SK-N-SH (cell line): Measurements from ENCODE around the gene TICRR. TPM values are rescaled to one million over a fixed set of nuclear protein-coding genes. Genes with fewer than 3 reads are reported as not detected.

Experiments
- CTCF ChIA-PET: fragments of 300-600, 350-600 bp; formaldehyde crosslinking; extraction: SDS; loops from one replicate; lab custom pipeline; 2021; lab: Yijun Ruan, JAX
- POLR2A ChIA-PET: fragments of 350-600 bp; sonication (Branson Sonifier 250); formaldehyde crosslinking; extraction: SDS; loops from one replicate; lab custom pipeline; 2020; ENCODE audit warnings: antibody characterized with exemption, inconsistent platforms; lab: Yijun Ruan, JAX
- DNase-seq: peaks from one replicate; pipeline ENCODE4 v3.0.0; 2012
- H2AFZ ChIP-seq: fragments of 200-600 bp; sonication (generic); 2 replicates; pipeline ENCODE4 v1.8.1; 2016; ENCODE audit warnings: antibody characterized with exemption, mild to moderate bottlenecking, low read depth
- H3F3A ChIP-seq: fragments of 200-600 bp; sonication (generic); replicated peaks from 2 replicates; pipeline ENCODE3; 2016; ENCODE audit warnings: antibody characterized with exemption, mild to moderate bottlenecking; ENCODE audit not compliant: insufficient read depth
- H3K27ac ChIP-seq, 2 experiments: fragments of 200-500 bp in 1 of 2; fragments of 200-600 bp in 1 of 2; sonication (Bioruptor generic) in 1 of 2; sonication (generic), shearing (Covaris generic) in 1 of 2; 2 replicates each; pipeline versions ENCODE4 v1.5.1 to v1.6.1; 2014 to 2016; ENCODE audit warnings: low read depth in 2 of 2, inconsistent platforms in 1 of 2, low read length in 1 of 2, mild to moderate bottlenecking in 1 of 2, mixed read lengths in 1 of 2
- H3K27me3 ChIP-seq: fragments of 200-600 bp; sonication (generic), shearing (Covaris generic); 2 replicates; pipeline ENCODE4 v1.6.1; 2016; ENCODE audit warnings: mixed run types; ENCODE audit not compliant: insufficient read depth
- H3K36me3 ChIP-seq, 2 experiments: fragments of 200-500 bp in 1 of 2; fragments of 200-600 bp in 1 of 2; sonication (Bioruptor generic) in 1 of 2; sonication (generic) in 1 of 2; replicated peaks in 1 of 2; 2 replicates each; pipeline versions ENCODE3 to v1.5.1; 2014 to 2016; ENCODE audit warnings: low read length in 1 of 2, mild to moderate bottlenecking in 1 of 2; ENCODE audit not compliant: insufficient read depth in 2 of 2, control insufficient read depth in 1 of 2
- H3K4me1 ChIP-seq, 2 experiments: fragments of 200-500 bp in 1 of 2; fragments of 200-600 bp in 1 of 2; sonication (Bioruptor generic) in 1 of 2; sonication (generic), shearing (Covaris generic) in 1 of 2; 2 replicates each; pipeline versions ENCODE4 v1.5.1 to v1.6.1; 2014 to 2016; ENCODE audit warnings: low read depth in 1 of 2, low read length in 1 of 2, mixed run types in 1 of 2; ENCODE audit not compliant: insufficient read depth in 2 of 2, control insufficient read depth in 1 of 2
- H3K4me2 ChIP-seq: fragments of 200-600 bp; sonication (generic), shearing (Covaris generic); 2 replicates; pipeline ENCODE4 v1.6.1; 2017; ENCODE audit warnings: mixed run types
- H3K4me3 ChIP-seq, 2 experiments: fragments of 200-500 bp in 1 of 2; fragments of 200-600 bp in 1 of 2; sonication (Bioruptor generic) in 1 of 2; sonication (generic), shearing (Covaris generic) in 1 of 2; 2 replicates each; pipeline versions ENCODE4 v1.5.1 to v1.8.1; 2014 to 2016; ENCODE audit warnings: low read depth in 2 of 2, inconsistent platforms in 1 of 2, low read length in 1 of 2, mild to moderate bottlenecking in 1 of 2, mixed read lengths in 1 of 2, moderate library complexity in 1 of 2
- H3K79me2 ChIP-seq: fragments of 200-600 bp; sonication (generic); 2 replicates; pipeline ENCODE4 v1.8.1; 2017; ENCODE audit warnings: mild to moderate bottlenecking; ENCODE audit not compliant: insufficient read depth
- H3K9ac ChIP-seq: fragments of 200-600 bp; sonication (generic); 2 replicates; pipeline ENCODE4 v1.6.1; 2017; ENCODE audit warnings: mixed run types
- H3K9me2 ChIP-seq: fragments of 200-600 bp; sonication (generic); 2 replicates; pipeline ENCODE4 v1.6.1; 2017; ENCODE audit warnings: mixed run types
- H3K9me3 ChIP-seq: fragments of 200-600 bp; sonication (generic); 2 replicates; pipeline ENCODE4 v1.6.1; 2017; ENCODE audit warnings: mixed run types, mild to moderate bottlenecking, moderate library complexity
- H4K20me1 ChIP-seq: fragments of 200-600 bp; sonication (generic); 2 replicates; pipeline ENCODE4 v1.6.1; 2017; ENCODE audit warnings: mild to moderate bottlenecking, mixed run types; ENCODE audit not compliant: insufficient read depth
- CHD2 ChIP-seq: fragments of 150-350 bp; IDR thresholded peaks from 2 replicates; pipeline ENCODE4 v1.6.1; 2018; ENCODE audit warnings: low read length; ENCODE audit not compliant: partially characterized antibody
- CTCF ChIP-seq: fragments of 200-600 bp; sonication (generic); IDR thresholded peaks from 2 replicates; pipeline ENCODE4 v1.6.1; 2017; ENCODE audit warnings: antibody characterized with exemption, mild to moderate bottlenecking, moderate library complexity
- EZH2phosphoT487 ChIP-seq: fragments of 200-600 bp; sonication (generic); IDR thresholded peaks from 2 replicates; pipeline ENCODE4 v1.6.1; 2017; ENCODE audit warnings: low read depth, mixed run types, mild to moderate bottlenecking, antibody characterized with exemption, moderate library complexity, borderline replicate concordance
- FOSL2 ChIP-seq: IDR thresholded peaks from 2 replicates; pipeline ENCODE4 v1.4.0; 2012; ENCODE audit warnings: low read depth, mild to moderate bottlenecking, moderate library complexity, borderline replicate concordance
- FOXJ3 ChIP-seq: sonication (generic); formaldehyde crosslinking; IDR thresholded peaks from 2 replicates; pipeline ENCODE4 v1.5.1; 2020; ENCODE audit warnings: mild to moderate bottlenecking, missing genetic modification reagents
- GABPA ChIP-seq: IDR thresholded peaks from 2 replicates; pipeline ENCODE4 v1.4.0; 2012; ENCODE audit warnings: low read depth, mild to moderate bottlenecking
- GATA2 ChIP-seq: sonication (generic); formaldehyde crosslinking; IDR thresholded peaks from 2 replicates; pipeline ENCODE4 v1.5.0; 2020; ENCODE audit warnings: mild to moderate bottlenecking, missing genetic modification reagents
- IRF3 ChIP-seq: fragments of 150-350 bp; IDR thresholded peaks from 2 replicates; pipeline ENCODE4 v1.6.1; 2016; ENCODE audit warnings: mild to moderate bottlenecking, low read depth, low read length
- REST ChIP-seq: IDR thresholded peaks from 2 replicates; pipeline ENCODE4 v1.6.1; 2012; ENCODE audit warnings: mild to moderate bottlenecking, low read depth, low read length, moderate library complexity
- RXRA ChIP-seq: IDR thresholded peaks from 2 replicates; pipeline ENCODE4 v1.4.0; 2012; ENCODE audit warnings: low read depth, mild to moderate bottlenecking, borderline replicate concordance
- WGBS: methylation state at CpG from one replicate; pipeline ENCODE4 v1.1.6; 2017; ENCODE audit warnings: low lambda C conversion rate; 5-methylcytosine and 5-hydroxymethylcytosine counted together
- polyA plus RNA-seq, 3 experiments: library from polyadenylated mRNA; depleted of rRNA; stranded (reverse); fragments of >200 nt; gene quantifications; 2 replicates each; pipeline ENCODE4 v1.2.3, GENCODE V29; 2012

The TICRR gene
- polyA plus RNA-seq, 1 of the 3 experiments (the other 2 are of a cell fraction) = 3.2 TPM

GRCh38 chr15:89531796-89532537, 43.3 kb upstream of the TICRR start:
- H3K4me1 ChIP-seq = no peaks in the 10 kb centered on the region
- H3K4me2 ChIP-seq = no peak overlapping the region
- no peaks in the 10 kb centered on the region for H3F3A ChIP-seq
- no peak overlapping the region for H3K9ac ChIP-seq
- H3K79me2 ChIP-seq = no peaks in the 10 kb centered on the region
- no peaks in the 10 kb centered on the region for H3K9me3 ChIP-seq
- POLR2A ChIA-PET = no interaction called here
- H3K9me2 ChIP-seq = no peaks in the 10 kb centered on the region
- no peak for DNase-seq
- 66% methylated on average over 6 of the region's 6 CpGs for WGBS
- CTCF ChIA-PET = interaction anchor here (1.1 kb wide), 1 partner anchor 174 kb away, joined by 4 read pairs; no protein-coding TSS in a partner anchor
- H2AFZ ChIP-seq = no peak overlapping the region
- no peaks in the 10 kb centered on the region for H3K27me3 ChIP-seq
- no peak overlapping the region for H3K4me3 ChIP-seq
- no peak overlapping the region for H3K27ac ChIP-seq
- no peaks in the 10 kb centered on the region for H4K20me1 ChIP-seq
- no peaks in the 10 kb centered on the region for H3K36me3 ChIP-seq
- TF ChIP-seq GABPA (no peak), FOSL2 (no peak), EZH2phosphoT487 (no peak), CHD2 (no peak), FOXJ3 (CRISPR knock-in tag) (no peak), RXRA (no peak), GATA2 (CRISPR knock-in tag) (no peak), IRF3 (no peak), REST (no peak), CTCF (no peak)
